DND-41 (cell line): ENCODE results near the gene C5AR2.

Experiments used
- EZH2 ChIP-seq: IDR thresholded peaks from 3 replicates; pipeline ENCODE4 v1.6.1; 2012; ENCODE audit warnings: borderline replicate concordance, low read depth, mild to moderate bottlenecking, moderate library complexity, low read length, inconsistent platforms; ENCODE audit not compliant: severe bottlenecking
- TF ChIP-seq, protein P1 (sequence below): IDR thresholded peaks from 2 replicates; pipeline ENCODE4 v1.5.1; 2012; ENCODE audit warnings: borderline replicate concordance, low read length, moderate library complexity, mild to moderate bottlenecking; ENCODE audit not compliant: poor library complexity, severe bottlenecking; ENCODE audit errors: extremely low read depth

DNA sequence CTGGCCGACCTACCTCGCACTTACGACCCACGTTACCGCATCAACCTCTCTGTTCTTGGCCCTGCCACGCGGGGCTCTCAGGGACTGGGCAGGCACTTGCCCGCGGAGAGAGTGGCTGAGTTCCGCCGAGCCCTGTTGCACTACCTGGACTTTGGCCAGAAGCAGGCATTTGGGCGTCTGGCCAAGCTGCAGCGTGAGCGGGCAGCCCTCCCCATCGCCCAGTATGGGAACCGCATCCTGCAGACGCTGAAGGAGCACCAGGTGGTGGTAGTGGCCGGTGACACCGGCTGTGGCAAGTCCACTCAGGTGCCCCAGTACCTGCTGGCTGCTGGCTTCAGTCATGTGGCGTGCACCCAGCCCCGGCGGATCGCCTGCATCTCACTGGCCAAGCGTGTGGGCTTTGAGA, 21.3 kb downstream of the C5AR2 start:
- TF ChIP-seq, protein P1, sequence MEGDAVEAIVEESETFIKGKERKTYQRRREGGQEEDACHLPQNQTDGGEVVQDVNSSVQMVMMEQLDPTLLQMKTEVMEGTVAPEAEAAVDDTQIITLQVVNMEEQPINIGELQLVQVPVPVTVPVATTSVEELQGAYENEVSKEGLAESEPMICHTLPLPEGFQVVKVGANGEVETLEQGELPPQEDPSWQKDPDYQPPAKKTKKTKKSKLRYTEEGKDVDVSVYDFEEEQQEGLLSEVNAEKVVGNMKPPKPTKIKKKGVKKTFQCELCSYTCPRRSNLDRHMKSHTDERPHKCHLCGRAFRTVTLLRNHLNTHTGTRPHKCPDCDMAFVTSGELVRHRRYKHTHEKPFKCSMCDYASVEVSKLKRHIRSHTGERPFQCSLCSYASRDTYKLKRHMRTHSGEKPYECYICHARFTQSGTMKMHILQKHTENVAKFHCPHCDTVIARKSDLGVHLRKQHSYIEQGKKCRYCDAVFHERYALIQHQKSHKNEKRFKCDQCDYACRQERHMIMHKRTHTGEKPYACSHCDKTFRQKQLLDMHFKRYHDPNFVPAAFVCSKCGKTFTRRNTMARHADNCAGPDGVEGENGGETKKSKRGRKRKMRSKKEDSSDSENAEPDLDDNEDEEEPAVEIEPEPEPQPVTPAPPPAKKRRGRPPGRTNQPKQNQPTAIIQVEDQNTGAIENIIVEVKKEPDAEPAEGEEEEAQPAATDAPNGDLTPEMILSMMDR = no peak
- TF ChIP-seq EZH2 = no peak
